ENCODE results near the gene ALS2CL.

ALS2CL gene

DNA sequence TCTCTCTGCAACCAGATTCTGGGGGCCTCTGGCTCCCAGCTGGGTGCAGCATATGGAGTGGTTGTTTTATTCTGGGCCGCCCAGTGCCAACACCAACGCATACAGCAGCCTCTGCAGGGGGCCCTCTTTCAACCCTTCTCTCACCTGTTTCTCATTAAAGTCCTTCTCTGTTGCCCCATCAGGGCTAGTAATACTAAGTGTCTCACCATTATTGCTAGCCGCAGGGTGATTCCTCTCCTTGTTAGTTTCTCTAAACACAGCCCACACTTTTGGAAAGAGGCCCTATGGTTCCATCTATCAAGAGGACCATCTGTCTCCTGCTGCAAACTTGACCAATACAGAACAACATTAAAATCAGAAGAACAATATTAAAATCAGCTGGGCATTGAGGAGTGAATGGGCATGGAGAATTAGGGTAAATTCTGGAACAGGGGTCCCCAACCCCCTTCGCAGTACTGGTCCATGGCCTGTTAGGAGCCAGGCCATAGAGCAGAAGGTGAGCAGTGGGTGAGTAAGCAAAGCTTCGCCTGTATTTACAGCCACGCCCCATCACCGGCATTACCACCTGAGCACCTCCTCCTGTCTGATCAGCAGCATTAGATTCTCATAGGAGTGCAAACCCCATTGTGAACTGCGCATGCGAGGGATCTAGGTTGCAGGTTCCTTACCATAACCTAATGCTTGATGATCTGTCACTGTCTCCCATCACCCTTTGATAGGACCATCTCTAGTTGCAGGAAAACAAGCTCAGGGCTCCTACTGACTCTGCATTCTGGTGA lies 36.5 kb downstream of the ALS2CL start:
- TF ChIP-seq EZH2 (optimal IDR thresholded peaks at IDR 0.05; ENCODE audit: low read depth, low read length) (no peak), EZH2phosphoT487 (IDR thresholded peaks at IDR 0.05; ENCODE audit: low read length) (no peak)
- TF ChIP-seq, protein P1, sequence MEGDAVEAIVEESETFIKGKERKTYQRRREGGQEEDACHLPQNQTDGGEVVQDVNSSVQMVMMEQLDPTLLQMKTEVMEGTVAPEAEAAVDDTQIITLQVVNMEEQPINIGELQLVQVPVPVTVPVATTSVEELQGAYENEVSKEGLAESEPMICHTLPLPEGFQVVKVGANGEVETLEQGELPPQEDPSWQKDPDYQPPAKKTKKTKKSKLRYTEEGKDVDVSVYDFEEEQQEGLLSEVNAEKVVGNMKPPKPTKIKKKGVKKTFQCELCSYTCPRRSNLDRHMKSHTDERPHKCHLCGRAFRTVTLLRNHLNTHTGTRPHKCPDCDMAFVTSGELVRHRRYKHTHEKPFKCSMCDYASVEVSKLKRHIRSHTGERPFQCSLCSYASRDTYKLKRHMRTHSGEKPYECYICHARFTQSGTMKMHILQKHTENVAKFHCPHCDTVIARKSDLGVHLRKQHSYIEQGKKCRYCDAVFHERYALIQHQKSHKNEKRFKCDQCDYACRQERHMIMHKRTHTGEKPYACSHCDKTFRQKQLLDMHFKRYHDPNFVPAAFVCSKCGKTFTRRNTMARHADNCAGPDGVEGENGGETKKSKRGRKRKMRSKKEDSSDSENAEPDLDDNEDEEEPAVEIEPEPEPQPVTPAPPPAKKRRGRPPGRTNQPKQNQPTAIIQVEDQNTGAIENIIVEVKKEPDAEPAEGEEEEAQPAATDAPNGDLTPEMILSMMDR (IDR thresholded peaks at IDR 0.05; ENCODE audit: low read length), result no peak
- no peaks in the 10 kb centered on the region for H3K79me2 ChIP-seq (ENCODE audit: low read length)
- no peak overlapping the region for H2AFZ ChIP-seq (ENCODE audit: low read length)
- no peak overlapping the region for H3K27ac ChIP-seq (ENCODE audit: low read length)
- no peaks in the 10 kb centered on the region for H3F3A ChIP-seq (ENCODE audit: insufficient read depth, low read length)
- H3K4me2 ChIP-seq (ENCODE audit: low read depth, low read length), result no peak overlapping the region
- no peak for DNase-seq
- no peaks in the 10 kb centered on the region for H4K20me1 ChIP-seq (ENCODE audit: insufficient read depth, low read length)
- no peak overlapping the region for H3K4me3 ChIP-seq (ENCODE audit: low read length)
- no peaks in the 10 kb centered on the region for H3K9me2 ChIP-seq (replicated peaks; ENCODE audit: insufficient read depth, low read length)
- no peak overlapping the region for H3K9ac ChIP-seq (ENCODE audit: low read length)
- H3K36me3 ChIP-seq (replicated peaks; ENCODE audit: insufficient read depth, low read length), result no peaks in the 10 kb centered on the region
- H3K27me3 ChIP-seq (replicated peaks; ENCODE audit: insufficient read depth, low read length), result no peaks in the 10 kb centered on the region
- H3K9me3 ChIP-seq (replicated peaks; ENCODE audit: insufficient read depth, low read length), result no peaks in the 10 kb centered on the region
- H3K4me1 ChIP-seq (ENCODE audit: low read length), result no peaks in the 10 kb centered on the region

DNA sequence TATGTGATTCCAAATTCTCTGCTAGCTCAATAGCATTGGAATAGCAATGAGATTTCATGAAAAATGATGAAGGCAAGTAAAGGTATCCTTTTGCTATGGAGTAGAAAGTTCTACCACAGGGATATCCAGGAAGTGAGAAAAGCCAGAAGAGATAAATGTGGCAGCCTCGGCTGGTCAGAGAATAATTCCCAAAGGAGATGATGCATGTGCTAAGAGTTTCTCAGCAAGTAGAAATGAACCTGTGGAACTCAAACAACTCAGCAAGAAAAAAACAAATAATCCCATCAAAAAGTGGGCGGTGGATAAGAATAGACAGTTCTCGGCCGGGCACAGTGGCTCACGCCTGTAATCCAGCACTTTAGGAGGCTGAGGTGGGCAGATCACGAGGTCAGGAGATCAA lies 38.2 kb downstream of the ALS2CL start:
- no peak for DNase-seq
- no peak overlapping the region for H3K4me2 ChIP-seq (ENCODE audit: low read depth, low read length)

GRCh38 chr3:46651084-46651483 lies 42.4 kb downstream of the ALS2CL start:
- H3K4me3 ChIP-seq (ENCODE audit: low read length), result no peak overlapping the region
- H3F3A ChIP-seq (ENCODE audit: insufficient read depth, low read length), result no peaks in the 10 kb centered on the region
- H4K20me1 ChIP-seq (ENCODE audit: insufficient read depth, low read length), result no peaks in the 10 kb centered on the region
- no peak overlapping the region for H3K27ac ChIP-seq (ENCODE audit: low read length)
- H3K9me2 ChIP-seq (replicated peaks; ENCODE audit: insufficient read depth, low read length), result no peaks in the 10 kb centered on the region
- no peaks in the 10 kb centered on the region for H3K4me1 ChIP-seq (ENCODE audit: low read length)
- no peak for DNase-seq
- no peaks in the 10 kb centered on the region for H3K27me3 ChIP-seq (replicated peaks; ENCODE audit: insufficient read depth, low read length)
- no peaks in the 10 kb centered on the region for H3K79me2 ChIP-seq (ENCODE audit: low read length)
- H3K9ac ChIP-seq (ENCODE audit: low read length), result no peak overlapping the region
- no peak overlapping the region for H3K4me2 ChIP-seq (ENCODE audit: low read depth, low read length)
- H3K9me3 ChIP-seq (replicated peaks; ENCODE audit: insufficient read depth, low read length), result no peaks in the 10 kb centered on the region
- H2AFZ ChIP-seq (ENCODE audit: low read length), result no peak overlapping the region
- TF ChIP-seq EZH2phosphoT487 (IDR thresholded peaks at IDR 0.05; ENCODE audit: low read length) (no peak), EZH2 (optimal IDR thresholded peaks at IDR 0.05; ENCODE audit: low read depth, low read length) (no peak)
- TF ChIP-seq, protein P1 (IDR thresholded peaks at IDR 0.05; ENCODE audit: low read length), result no peak
- H3K36me3 ChIP-seq (replicated peaks; ENCODE audit: insufficient read depth, low read length), result no peaks in the 10 kb centered on the region

More for the DNA sequence above, 38.2 kb downstream of the ALS2CL start:
- H3K36me3 ChIP-seq (replicated peaks; ENCODE audit: insufficient read depth, low read length), result no peaks in the 10 kb centered on the region
- H3K9ac ChIP-seq (ENCODE audit: low read length), result no peak overlapping the region
- no peaks in the 10 kb centered on the region for H3K4me1 ChIP-seq (ENCODE audit: low read length)
- H3K9me3 ChIP-seq (replicated peaks; ENCODE audit: insufficient read depth, low read length), result no peaks in the 10 kb centered on the region
- no peak for TF ChIP-seq EZH2phosphoT487 (IDR thresholded peaks at IDR 0.05; ENCODE audit: low read length)
- TF ChIP-seq, protein P1 (IDR thresholded peaks at IDR 0.05; ENCODE audit: low read length), result no peak
- no peak for TF ChIP-seq EZH2 (optimal IDR thresholded peaks at IDR 0.05; ENCODE audit: low read depth, low read length)
- H3K79me2 ChIP-seq (ENCODE audit: low read length), result no peaks in the 10 kb centered on the region
- no peaks in the 10 kb centered on the region for H3K9me2 ChIP-seq (replicated peaks; ENCODE audit: insufficient read depth, low read length)
- H3K27ac ChIP-seq (ENCODE audit: low read length), result no peak overlapping the region
- no peaks in the 10 kb centered on the region for H3K27me3 ChIP-seq (replicated peaks; ENCODE audit: insufficient read depth, low read length)
- no peaks in the 10 kb centered on the region for H4K20me1 ChIP-seq (ENCODE audit: insufficient read depth, low read length)
- no peak overlapping the region for H3K4me3 ChIP-seq (ENCODE audit: low read length)
- no peak overlapping the region for H2AFZ ChIP-seq (ENCODE audit: low read length)
- no peaks in the 10 kb centered on the region for H3F3A ChIP-seq (ENCODE audit: insufficient read depth, low read length)

Data from MM.1S (cell line).